Endothelial cell of coronary artery (primary cell): ENCODE results near the gene PPA2. TPM values are rescaled to one million over a fixed set of nuclear protein-coding genes. Genes with fewer than 3 reads are reported as not detected.

Experiments used
- total RNA-seq: library from RNA; depleted of rRNA; stranded (reverse); fragments of >200 nt; gene quantifications from 2 replicates; pipeline ENCODE4 v1.2.3, GENCODE V29; 2014

Gene PPA2
- total RNA-seq: 52.2 and 56.4 TPM in 2 replicates

DNA sequence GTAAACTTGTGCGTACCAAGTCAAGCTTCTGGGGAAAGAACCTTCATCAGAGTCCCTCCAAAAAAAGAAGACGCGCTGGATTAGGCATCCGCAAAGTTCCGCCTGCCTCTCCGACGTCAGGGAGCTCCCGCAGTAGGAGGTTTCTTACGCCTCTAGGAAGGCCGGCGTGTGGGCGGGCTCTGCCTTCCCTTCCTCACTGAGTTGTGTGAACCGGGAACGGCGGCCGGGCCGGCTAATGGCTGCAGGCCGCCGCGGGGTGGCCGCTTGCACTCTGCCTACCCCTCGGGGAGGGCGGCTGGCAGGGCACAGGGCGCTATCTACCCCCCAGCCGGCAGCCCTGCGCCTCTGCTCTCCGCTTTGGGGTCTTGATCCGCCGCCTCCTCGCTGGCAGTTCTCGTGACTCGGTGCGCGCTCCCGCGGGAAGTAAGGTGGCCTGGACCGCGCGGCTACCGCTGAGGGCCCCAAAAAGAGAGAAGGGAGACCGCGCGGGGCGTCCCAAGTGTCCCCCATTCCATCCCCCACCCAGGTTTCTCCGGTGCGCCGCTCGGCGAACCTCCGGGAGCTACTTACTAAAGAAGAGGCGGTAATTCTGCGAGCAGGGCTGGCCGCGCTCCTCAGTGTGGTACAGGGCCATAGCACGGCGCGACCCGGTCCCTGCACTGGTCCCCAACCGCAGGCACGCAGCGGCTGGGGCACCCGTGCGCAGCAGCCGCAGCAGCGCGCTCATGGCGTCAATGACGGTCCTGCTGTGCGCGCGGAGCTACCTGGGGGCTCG is at the start of gene PPA2:
TSS of gene PPA2 (minus strand) at position 739 of the 775 bp plus-strand sequence. CDS start at position 727, 12 bp downstream.

Other genes starting within 250 kb of the PPA2 start
- not detected in 2 replicates for gene ARHGEF38, start 78.6 kb upstream of the PPA2 start, total RNA-seq
- 14.2 and 15.1 TPM in 2 replicates for gene INTS12, start 234.6 kb upstream of the PPA2 start, total RNA-seq
- 10.6 and 11.6 TPM in 2 replicates for gene GSTCD, start 234.7 kb upstream of the PPA2 start, total RNA-seq